ENCODE results near the gene GREB1L. TPM values are rescaled to one million over a fixed set of nuclear protein-coding genes. Genes with fewer than 3 reads are reported as not detected.

Gene GREB1L
- total and polyA plus RNA-seq, 2 donors (not counting 1 experiment from before 2014, with no cell fraction given): not detected

DNA sequence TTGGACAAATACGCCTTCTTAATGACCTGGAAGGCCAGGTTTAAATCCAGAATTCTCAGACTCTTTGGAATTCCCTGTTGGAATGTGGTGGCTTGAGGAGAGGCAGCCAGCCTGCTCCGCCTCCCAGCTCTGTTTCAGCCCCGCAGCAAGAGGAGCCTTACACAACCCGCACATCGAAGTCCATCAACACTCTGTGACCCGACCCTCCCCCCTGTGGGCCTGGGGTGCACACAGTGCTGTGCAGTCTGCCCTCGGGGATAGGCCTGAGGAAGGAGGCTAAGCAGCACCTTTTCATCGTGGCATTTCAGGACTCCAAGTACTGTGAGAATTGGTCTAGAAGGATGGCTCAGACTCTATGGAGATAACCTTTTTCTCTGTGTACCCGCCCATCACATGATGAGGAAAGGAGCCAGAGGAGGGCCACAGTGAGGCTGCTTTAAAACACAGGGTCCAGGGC lies 73.7 kb downstream of the GREB1L start:
- WGBS (ENCODE audit: insufficient coverage): 98% methylated on average over 8 of the region's 9 CpGs
- Histone ChIP-seq H2AFZ (ENCODE audit: insufficient read depth, low read depth, low read length, poor library complexity, severe bottlenecking) (no peak overlapping the region), H4K20me1 (ENCODE audit: control insufficient read depth, insufficient read depth, low read length, poor library complexity, severe bottlenecking) (no peaks in the 10 kb centered on the region), H3K36me3 (replicated peaks in 1 of 2; ENCODE audit: control extremely low read depth in 1 of 2, control insufficient read depth in 1 of 2, extremely low read depth in 1 of 2, insufficient read depth in 2 of 2, low read length in 1 of 2) (no peaks in the 10 kb centered on the region), H3K79me2 (ENCODE audit: control insufficient read depth, insufficient read depth, low read length) (no peaks in the 10 kb centered on the region), H3K27ac (ENCODE audit: low read length in 2 of 2) (no peak overlapping the region), H3K4me1 (ENCODE audit: control insufficient read depth in 2 of 2, insufficient read depth in 2 of 2, low read length in 2 of 2) (no peaks in the 10 kb centered on the region), H3K27me3 (replicated peaks in 1 of 4; ENCODE audit: control extremely low read depth in 1 of 4, control insufficient read depth in 3 of 4, insufficient read depth in 4 of 4, low read length in 3 of 4) (no peaks in the 10 kb centered on the region), H3K4me2 (replicated peaks; ENCODE audit: low read depth, low read length, poor library complexity, severe bottlenecking) (no peak overlapping the region), H3K9ac (ENCODE audit: low read length) (no peak overlapping the region), H3K4me3 (ENCODE audit: control extremely low read depth in 1 of 5, extremely low read depth in 1 of 5, insufficient read depth in 1 of 5, low read depth in 2 of 5, low read length in 4 of 5) (no peak overlapping the region), H3K9me3 (ENCODE audit: control extremely low read depth in 1 of 3, control insufficient read depth in 2 of 3, insufficient read depth in 1 of 3, low read length in 2 of 3) (no peaks in the 10 kb centered on the region)
- ATAC-seq (ENCODE audit: low read depth) (no peak), DNase-seq (no peak)
- H3K27me3 Mint-ChIP-seq: peaks cover 3% of the 10 kb centered on the region
- no peak for TF ChIP-seq EZH2 (IDR thresholded peaks at IDR 0.05; ENCODE audit: borderline replicate concordance, insufficient read depth, low read depth, low read length, poor library complexity, severe bottlenecking)
- TF ChIP-seq, protein P1, sequence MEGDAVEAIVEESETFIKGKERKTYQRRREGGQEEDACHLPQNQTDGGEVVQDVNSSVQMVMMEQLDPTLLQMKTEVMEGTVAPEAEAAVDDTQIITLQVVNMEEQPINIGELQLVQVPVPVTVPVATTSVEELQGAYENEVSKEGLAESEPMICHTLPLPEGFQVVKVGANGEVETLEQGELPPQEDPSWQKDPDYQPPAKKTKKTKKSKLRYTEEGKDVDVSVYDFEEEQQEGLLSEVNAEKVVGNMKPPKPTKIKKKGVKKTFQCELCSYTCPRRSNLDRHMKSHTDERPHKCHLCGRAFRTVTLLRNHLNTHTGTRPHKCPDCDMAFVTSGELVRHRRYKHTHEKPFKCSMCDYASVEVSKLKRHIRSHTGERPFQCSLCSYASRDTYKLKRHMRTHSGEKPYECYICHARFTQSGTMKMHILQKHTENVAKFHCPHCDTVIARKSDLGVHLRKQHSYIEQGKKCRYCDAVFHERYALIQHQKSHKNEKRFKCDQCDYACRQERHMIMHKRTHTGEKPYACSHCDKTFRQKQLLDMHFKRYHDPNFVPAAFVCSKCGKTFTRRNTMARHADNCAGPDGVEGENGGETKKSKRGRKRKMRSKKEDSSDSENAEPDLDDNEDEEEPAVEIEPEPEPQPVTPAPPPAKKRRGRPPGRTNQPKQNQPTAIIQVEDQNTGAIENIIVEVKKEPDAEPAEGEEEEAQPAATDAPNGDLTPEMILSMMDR (IDR thresholded peaks at IDR 0.05): no peak
- intact Hi-C loops (cut with micrococcal nuclease): no loop called here
- no peaks in the 10 kb centered on the region for H3K9me3 Mint-ChIP-seq (ENCODE audit: insufficient read depth)
- no peaks in the 10 kb centered on the region for H3K4me1 Mint-ChIP-seq
- ChIA-PET POLR2A (no interaction called here), CTCF (no interaction called here)
- no peak overlapping the region for H3K27ac Mint-ChIP-seq
- H3K4me3 Mint-ChIP-seq: no peak overlapping the region

GRCh38 chr18:21316296-21316695 lies 74.3 kb downstream of the GREB1L start:
- Histone ChIP-seq H3K36me3 (replicated peaks in 1 of 2; ENCODE audit: control extremely low read depth in 1 of 2, control insufficient read depth in 1 of 2, extremely low read depth in 1 of 2, insufficient read depth in 2 of 2, low read length in 1 of 2) (no peaks in the 10 kb centered on the region), H3K9ac (ENCODE audit: low read length) (no peak overlapping the region), H3K4me3 (ENCODE audit: control extremely low read depth in 1 of 5, extremely low read depth in 1 of 5, insufficient read depth in 1 of 5, low read depth in 2 of 5, low read length in 4 of 5) (no peak overlapping the region), H3K27ac (ENCODE audit: low read length in 2 of 2) (no peak overlapping the region), H3K27me3 (replicated peaks in 1 of 4; ENCODE audit: control extremely low read depth in 1 of 4, control insufficient read depth in 3 of 4, insufficient read depth in 4 of 4, low read length in 3 of 4) (no peaks in the 10 kb centered on the region), H3K79me2 (ENCODE audit: control insufficient read depth, insufficient read depth, low read length) (no peaks in the 10 kb centered on the region), H3K9me3 (ENCODE audit: control extremely low read depth in 1 of 3, control insufficient read depth in 2 of 3, insufficient read depth in 1 of 3, low read length in 2 of 3) (no peaks in the 10 kb centered on the region), H3K4me2 (replicated peaks; ENCODE audit: low read depth, low read length, poor library complexity, severe bottlenecking) (no peak overlapping the region), H4K20me1 (ENCODE audit: control insufficient read depth, insufficient read depth, low read length, poor library complexity, severe bottlenecking) (no peaks in the 10 kb centered on the region), H3K4me1 (ENCODE audit: control insufficient read depth in 2 of 2, insufficient read depth in 2 of 2, low read length in 2 of 2) (no peaks in the 10 kb centered on the region), H2AFZ (ENCODE audit: insufficient read depth, low read depth, low read length, poor library complexity, severe bottlenecking) (no peak overlapping the region)
- TF ChIP-seq, protein P1 (IDR thresholded peaks at IDR 0.05): no peak
- no peak for TF ChIP-seq EZH2 (IDR thresholded peaks at IDR 0.05; ENCODE audit: borderline replicate concordance, insufficient read depth, low read depth, low read length, poor library complexity, severe bottlenecking)
- Mint-ChIP-seq H3K27me3 (peaks cover 3% of the 10 kb centered on the region), H3K9me3 (ENCODE audit: insufficient read depth) (no peaks in the 10 kb centered on the region), H3K4me1 (no peaks in the 10 kb centered on the region), H3K4me3 (no peak overlapping the region), H3K27ac (no peak overlapping the region)
- intact Hi-C loops (cut with micrococcal nuclease): no loop called here
- 100% methylated on average over 1 of the region's 1 CpG for WGBS (ENCODE audit: insufficient coverage)
- no peak for ATAC-seq (ENCODE audit: low read depth)
- POLR2A ChIA-PET: no interaction called here
- CTCF ChIA-PET: no interaction called here
- no peak for DNase-seq

Measured in B cell (primary cell).